Hippocampal formation (tissue), 2 donors: Measurements from ENCODE around the gene BEND7.
"Not testable (repeated sequence)": the region's sequence is repeated elsewhere in the genome, so short reads cannot be mapped to it uniquely, and the experiment has no call there.

Source experiments
- DNase-seq, 2 donors: peaks; one replicate each; lab custom pipeline; 2025; lab: John Stamatoyannopoulos, UW

BEND7 gene, protein sequence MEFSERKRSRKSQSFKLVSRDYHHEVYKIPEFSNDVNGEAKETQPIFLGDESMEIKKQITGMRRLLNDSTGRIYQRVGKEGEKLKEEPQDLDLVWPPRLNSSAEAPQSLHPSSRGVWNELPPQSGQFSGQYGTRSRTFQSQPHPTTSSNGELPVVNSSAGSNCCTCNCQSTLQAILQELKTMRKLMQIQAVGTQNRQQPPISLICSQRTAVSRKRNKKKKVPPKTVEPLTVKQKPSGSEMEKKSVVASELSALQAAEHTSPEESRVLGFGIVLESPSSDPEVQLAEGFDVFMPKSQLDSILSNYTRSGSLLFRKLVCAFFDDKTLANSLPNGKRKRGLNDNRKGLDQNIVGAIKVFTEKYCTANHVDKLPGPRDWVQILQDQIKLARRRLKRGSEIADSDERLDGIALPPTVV

DNA sequence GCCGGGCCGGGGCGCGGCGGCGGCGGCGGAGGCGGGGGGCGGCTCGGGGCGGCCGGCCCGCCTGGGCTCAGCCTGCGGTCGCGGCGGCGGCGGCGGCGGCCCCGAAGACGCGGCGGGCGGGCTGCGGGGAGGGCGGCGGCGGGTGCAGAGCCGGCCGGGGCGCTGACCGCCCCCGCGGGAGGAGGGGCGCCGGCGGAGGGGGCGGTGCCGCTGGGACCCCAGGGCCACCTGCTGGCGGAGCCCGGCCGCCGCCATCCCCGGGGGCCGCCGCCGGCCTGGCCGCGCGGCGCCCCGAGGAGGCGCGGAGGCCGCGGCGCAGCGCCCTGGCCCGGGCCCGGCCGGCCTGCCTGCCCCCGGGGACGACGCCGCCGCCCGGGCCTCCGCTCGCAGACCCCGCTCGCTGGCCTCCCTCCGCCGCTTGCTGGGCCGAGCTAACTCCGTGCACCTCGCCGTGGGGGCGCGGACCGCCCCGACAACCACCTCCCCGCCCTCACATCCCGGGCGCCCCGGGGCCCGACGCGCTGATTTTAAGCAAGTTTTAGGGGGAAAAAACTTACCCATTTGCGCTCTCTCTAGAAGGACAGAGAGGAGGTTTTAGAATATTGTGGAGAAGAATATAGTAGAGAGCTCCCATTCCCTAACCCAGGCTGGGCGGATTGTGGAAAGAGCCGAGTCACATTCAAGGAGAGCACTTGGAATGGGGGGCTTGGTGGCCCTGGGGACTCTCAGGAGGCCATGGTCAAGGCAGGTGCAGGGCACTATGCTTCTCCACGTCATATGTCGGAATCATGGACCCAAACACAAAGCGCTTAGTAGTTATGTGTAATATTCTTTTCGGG is at the start of gene BEND7:
TSS of gene BEND7 (minus strand) at position 140 of the 839 bp plus-strand sequence. CDS start 481 bp downstream, outside the sequence.
- no peak for DNase-seq

DNA sequence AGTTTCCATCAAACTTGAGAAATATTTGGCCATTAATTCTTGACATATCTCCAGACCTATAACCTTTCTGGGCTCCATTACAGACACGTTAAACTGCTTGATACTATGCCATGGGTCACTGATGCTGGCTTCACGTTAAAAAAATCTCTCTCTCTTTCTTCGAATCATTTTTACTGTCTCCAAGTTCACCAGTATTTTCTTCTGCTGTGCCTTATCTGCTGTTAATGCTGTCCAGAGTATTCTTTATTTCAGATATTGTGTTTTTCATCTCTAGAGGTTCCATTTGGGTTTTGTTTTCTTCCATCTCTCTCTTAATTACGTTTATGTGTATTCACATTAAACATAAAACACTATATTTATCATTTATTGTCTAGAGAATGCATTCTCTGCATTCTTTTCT is 45.1 kb upstream of the BEND7 start:
- DNase-seq, result no peak

DNA sequence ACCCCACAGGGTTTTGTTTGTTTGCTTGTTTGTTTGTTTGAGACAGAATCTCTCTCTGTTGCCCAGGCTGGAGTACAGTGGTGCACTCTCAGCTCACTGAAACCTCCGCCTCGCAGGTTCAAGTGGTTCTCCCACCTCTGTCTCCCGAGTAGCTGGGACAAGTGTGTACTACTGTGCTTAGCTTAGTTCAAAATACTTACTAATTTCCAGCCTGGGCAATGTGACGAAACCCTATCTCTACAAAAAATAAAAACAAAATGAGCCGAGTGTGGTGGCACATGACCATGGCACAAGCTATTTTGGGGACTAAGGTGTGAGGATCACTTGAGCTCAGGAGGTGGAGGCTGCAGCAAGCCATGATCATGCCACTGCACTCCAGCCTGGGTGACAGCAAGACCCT is 42.7 kb upstream of the BEND7 start:
- DNase-seq, result no peak

DNA sequence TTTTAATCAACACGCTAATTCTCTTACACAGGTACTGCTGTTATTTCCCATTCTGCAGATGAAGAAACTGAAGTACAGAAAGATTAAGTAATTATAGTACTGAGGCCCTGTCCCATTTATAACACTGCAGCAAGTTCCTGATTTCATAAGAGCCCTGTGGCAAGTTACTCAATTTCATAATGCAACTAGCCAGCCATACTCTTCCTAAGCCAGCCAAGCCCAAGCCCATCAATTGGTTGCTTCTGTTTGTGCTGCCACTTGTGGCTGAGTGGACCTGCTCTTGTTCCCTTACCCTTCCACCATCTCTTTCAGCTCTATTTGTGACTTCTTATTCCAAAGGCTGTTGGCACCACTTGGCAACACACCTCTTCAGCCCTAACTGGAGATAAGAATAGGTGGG is 38.2 kb upstream of the BEND7 start:
- no peak for DNase-seq

DNA sequence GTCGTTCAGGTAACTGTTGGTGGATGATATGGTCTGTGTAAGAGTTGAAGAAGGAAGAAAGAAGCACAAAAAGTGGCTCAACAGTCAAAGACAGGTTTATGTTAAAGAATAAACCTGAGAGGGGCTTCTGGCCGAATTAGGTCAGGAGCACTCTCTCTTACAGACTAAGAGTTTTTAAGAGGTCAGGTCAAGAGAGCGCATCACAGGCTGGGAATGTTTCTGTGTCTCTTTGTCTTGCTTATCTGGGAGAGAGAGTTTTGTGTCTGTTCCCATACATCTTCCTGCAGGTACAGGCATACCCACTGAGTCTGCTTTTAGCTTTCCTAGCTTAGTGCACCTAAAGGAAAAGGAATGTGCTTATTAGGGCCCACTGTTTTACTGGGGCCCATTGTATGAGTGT is 35.8 kb upstream of the BEND7 start:
- DNase-seq, result no peak

DNA sequence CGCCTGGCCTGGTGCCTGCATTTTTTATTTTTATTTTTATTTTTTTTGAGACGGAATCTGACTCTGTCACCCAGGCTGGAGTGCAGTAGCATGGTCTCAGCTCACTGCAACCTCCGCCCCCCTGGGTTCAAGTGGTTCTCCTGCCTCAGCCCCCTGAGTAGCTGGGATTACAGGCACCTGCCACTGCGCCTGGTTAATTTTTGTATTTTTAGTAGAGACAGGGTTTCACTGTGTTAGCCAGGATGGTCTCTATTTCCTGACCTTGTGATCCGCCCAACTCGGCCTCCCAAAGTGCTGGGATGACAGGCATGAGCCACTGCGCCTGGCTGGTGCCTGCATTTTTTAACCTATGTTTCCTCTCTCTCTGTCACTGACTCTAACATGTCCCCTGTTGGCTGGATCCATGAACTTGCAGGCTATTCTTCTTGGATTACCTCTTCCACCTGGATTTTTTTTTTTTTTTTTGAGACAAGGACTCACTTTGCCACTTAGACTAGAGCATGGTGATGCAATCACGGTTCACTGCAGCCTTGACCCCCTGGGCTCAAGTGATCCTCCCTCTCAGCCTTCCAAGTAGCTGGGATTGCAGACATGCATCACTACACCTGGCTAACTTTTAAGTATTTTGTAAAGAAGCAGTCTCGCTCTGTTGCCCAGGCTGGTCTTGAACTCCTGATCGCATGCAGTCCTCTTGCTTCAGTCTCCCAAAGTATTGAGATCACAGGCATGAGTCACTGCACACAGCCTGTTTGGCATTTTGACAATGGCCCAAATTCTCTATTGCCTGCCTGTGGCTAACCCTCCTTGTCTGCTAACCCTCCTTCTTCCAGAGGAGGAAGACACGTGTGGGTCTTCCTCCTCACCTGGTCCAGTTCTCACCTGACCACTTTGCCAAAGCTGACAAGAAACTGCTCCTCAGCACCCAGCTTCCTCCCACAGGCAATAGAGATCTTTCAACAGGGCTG is 34.9 kb upstream of the BEND7 start:
- DNase-seq, result no peak

DNA sequence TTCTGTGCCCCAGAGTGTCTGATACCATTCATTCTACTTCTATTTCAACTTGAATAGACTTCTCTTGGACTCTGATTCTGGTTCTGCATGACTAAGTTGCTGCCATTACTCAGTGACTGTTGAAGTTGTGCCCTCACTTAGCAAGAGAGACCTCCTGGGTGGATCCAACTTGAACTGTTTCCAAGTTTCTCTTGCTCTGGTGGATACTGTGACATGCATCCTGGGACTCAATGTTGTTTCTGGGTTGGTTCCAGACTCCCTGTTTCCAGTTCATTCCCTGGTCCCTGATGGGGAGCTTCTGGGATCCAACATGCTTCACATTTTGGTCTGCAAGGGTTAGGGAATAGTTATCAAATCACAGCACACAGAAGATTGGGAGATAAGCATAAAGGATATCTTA is 31.8 kb upstream of the BEND7 start:
- DNase-seq, result no peak

DNA sequence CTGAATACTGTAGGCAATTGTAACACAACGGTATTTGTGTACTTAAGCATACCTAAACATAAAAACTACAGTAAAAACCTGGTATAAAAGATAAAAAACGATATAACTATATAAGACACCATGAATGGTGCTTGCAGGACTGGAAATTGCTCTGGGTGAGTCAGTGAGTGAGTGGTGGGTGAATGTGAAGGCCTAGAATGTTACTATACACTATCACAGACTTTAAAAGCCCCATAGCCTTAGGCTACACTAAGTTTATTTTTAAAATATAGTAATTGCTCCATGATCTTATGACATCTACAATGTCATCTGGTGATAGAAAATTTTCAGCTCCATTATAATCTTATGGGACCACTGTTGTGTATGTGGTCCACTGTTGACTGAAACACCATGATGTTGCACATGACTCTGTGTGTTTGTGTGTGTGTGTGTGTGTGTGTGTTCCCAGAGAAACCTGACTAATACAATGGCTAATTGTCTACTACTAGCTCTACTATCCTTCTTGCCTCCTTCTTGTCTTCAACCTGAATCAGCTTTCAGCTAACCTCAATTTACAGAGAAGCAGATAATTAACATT is 30.4 kb upstream of the BEND7 start:
- no peak for DNase-seq

DNA sequence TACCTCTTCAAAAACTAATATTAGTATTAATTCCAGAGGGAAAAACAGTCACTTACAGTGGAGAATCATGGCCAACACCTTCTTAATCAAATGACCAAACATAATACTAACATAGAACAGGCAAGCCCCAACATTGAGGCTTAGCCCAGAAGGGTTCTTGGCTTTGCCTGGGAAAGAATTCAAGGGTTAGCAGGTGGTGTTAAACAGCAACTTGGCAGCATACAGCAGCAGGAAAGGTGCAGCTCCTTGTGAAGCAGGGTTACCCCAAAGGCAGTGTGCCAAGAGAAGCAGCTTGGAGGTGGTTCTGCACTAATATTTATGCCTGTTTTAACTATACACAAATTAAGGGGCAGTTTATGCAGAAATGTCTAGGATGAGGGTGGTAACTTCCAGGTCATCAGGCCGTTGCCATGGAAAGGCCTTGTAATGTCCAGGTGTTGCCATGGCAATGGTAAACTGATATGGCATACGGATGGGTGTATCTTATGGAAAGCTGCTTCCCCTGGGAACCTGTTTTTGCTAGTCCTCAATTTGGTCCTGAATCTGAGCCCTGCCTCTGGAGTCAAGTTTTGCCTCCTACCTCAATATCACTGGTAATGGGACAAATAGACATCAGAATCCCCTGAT is 27.2 kb upstream of the BEND7 start:
- DNase-seq, result no peak

DNA sequence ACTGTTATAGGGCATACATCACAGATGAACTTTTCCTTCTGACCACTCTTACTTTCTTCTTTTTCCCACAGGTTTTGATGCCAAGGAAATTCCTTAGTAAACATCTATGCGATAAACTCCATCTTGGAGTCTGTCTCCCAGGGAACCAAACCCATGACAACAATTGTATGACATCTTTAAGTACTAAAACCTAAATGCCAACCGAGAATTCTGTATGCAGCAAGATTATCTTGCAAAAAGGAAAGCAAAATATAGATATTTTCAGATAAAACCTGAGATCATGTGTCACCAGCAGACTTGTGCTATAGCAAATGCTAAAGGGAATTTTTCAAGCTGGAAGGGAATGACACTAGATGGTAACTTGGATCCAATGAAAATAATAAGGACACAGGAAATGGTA is 22.0 kb upstream of the BEND7 start:
- DNase-seq, result no peak

DNA sequence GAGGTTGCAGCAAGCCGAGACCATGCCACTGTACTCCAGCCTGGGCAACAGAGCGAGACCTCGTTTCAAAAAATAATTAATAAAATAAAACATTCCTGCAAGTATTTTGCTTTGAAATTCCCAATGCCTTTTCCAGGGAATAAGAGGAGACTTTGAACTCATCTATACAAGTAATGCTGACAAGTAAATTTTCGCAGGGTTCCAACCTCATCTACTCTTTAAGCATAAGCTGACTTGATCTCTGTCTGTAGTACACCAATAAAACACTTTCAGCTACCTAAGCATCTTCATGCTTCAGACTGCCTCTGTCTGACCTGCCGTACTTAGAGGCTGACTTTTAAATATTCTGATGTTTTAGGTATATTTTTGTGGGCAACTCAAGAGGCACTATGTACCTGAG is 13.7 kb upstream of the BEND7 start:
- DNase-seq, result no peak

DNA sequence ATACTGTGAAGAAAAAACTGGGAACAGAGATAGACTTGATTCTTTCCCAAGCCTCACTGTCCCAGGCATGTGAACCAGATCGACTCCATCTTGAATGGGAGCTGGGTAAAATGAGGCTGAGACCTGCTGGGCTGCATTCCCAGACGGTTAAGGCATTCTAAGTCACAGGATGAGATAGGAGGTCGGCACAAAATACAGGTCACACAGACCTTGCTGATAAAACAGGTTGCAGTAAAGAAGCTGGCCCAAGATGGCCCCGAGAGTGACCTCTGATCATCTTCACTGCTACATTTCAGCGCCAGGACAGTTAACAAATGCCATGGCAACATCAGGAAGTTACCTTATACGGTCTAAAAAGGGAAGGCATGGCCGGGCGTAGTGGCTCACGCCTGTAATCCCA is 9.2 kb upstream of the BEND7 start:
- DNase-seq, result not testable (repeated sequence)

DNA sequence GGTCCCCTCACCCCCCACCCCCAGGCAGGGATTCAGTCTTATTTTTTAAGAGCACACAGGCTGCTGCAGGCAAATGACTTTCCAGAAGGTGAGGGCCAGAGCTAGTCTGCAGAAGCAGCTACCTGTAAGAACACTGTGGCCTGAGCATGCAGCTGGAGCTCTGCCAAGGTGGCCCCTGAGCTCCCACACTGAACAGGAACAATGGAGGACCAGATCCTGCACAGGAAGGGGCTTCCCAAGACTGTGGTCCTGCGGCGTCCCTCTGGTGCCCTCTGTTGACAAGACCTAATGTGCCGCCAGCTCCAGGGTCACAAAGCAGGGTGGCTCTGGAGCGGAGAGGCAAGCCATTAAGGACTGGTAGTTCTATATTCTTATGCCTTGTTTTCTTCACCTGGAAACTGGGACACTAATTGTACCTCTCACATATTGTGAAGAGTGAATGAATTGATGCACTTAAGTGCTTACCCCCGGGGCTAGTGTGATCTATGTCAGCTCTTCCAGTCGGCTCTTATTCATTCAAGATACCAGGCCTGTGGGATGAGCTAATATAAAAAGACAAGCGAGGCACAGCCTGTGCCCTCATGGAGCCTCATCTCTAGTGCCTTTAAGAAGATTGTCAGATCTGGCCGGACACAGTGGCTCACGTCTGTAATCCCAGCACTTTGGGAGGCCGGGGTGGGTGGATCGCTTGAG is 8.0 kb upstream of the BEND7 start:
- no peak for DNase-seq

DNA sequence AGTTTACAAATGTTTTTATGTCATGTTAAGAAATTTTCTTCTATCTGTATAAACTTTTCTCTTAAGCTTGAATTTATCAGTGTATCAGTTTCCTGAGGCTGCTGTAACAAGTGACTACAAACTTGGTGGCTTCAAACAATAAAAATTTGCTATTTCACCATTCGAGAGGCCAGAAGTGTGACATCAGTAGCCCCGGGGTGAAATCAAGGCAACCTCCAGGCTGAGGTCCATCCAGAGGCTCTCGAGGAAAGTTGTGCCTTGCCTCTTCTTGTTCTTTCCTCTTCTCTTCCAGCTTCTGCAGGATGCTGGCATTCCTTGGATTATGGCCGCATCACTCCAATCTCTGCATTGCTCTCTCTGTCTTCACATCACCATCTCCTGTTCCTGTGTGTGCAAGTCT is 6.5 kb upstream of the BEND7 start:
- DNase-seq, result no peak

DNA sequence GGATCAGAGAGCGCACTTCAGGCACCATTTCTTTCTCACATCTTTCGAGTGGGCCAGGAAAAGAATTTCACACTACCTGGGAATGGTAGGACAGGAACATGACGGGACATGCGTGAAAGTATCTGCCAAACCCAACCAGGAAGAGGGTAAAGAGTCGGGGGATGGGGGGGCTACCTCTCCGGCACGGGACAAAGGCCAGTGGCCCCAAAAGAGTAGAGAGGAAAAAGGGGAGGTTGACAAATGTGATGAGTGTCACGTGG is 830 bp upstream of the BEND7 start:
- no peak for DNase-seq

DNA sequence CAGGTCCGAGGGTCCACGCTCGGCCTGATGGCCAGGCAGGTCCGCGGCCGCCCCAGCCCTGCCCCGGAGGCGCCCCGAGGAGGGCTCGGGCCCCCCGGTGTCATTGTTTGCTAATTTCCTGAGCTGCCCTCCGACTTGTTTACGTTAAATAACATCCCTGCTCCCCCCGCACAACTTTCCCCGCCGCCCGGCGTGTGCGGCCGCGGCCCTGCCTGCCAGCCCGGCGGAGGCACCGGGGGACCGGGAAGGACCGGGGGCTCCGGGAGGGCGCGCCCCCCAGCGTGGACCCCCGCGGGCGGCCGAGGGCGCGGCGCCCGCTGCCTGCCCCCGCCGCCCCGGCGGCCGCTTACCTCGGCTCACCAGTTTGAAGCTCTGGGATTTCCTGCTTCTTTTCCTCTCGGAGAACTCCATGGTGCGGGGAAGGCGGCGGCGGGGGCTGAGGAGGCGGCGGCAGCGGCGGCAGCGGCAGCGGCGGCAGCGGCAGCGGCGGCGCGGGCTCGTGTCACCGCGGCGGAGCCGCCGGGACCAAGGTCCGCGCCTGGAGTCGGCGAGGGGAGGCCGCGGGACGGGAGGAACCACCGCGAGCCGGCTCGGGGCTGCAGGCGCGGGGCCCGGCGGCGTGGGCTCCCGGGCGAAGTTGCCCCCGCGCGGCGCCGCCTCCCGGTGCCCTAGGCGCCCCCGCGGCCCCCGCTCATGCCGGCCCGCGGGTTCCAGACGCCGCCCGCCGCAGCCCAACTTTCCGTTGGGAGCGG is 515 bp downstream of the BEND7 start:
- DNase-seq, result no peak

DNA sequence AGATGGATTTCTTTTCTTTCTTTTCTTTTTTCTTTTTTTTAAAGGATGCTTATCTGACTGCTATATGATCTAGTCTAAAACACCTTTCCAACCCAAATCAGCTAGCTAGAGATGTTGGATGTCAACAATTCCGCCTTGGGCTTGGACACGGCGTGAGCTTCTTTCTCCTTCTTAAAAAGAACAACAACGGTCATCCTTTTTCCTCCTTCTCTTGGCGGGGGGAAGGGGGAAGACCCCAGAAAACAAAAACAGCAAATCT is 1.0 kb downstream of the BEND7 start:
- no peak for DNase-seq

DNA sequence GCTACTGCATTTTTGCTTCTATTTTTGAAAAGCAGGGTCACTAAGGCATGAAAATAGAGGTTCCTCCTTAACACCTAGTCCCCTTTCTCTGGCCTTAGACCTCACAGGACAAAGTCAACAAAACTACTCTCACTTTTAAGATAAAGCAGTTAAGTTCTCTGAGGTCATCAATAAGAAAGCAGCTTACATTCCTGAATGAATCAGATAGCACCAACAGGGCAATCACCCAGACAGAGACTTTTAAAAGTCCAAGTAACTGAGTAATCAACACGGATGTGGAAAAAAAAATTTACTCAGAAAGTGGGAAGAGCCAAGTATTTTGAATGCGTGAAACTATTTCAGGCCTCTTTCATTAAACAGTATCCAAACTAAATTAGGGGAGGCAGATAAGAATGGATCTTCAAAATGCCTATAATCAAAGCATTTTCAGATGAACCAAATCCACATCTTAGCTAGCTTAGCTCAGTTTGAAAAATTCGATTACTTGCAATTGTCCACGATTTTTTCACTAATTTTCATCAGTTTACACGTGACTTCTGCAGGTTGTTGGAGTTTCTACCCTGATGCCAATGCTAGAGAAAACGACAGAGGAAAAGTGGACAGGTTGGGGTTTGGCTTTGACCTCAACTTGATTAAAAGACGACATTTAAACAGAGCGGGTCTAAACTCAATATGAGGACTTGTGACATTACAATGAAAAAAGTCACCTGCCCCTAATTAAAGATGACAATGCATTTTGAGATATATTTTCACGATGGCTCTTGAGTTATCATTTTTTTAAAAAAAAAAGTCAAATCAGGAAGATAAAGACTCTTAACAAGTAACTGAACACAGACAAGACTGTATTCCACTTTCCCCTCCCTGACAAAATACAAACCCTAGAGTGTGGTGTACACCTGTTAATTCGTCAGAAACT is 1.6 kb downstream of the BEND7 start:
- no peak for DNase-seq

DNA sequence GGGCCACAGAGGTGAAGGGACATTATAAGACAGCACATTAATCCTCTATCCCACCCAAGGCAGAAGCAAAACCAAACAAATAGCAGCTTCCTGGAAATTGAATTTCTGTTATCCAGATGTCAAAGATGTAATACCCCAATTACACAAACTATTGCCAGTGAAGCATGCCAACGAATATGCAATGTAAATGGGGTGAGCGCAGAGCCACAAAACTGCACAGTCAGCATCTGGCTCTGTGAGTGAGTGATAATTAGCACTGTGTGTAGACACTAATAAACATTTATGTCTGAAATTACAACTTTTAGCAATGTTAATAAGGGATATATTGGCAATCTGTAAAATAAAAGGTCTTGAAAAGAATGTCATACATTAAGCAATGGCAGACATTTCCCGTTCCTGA is 3.2 kb downstream of the BEND7 start:
- DNase-seq, result no peak
